Coronary artery (tissue), 2 donors: ENCODE results near the gene TMEM106B.

Experiments
- DNase-seq: peaks from one replicate; pipeline ENCODE4 v3.0.0-alpha.2; 2017; ENCODE audit warnings: low spot score
- H3K27ac ChIP-seq, 2 donors: fragments of 200-600 bp; sonication (generic); one replicate each; pipeline ENCODE4 v1.5.1; 2016 to 2019
- H3K4me3 ChIP-seq: fragments of 200-600 bp; sonication (generic); 2 replicates; pipeline ENCODE4 v1.5.1; 2016; ENCODE audit warnings: mild to moderate bottlenecking, moderate library complexity
- TF ChIP-seq, protein P1 (sequence below): fragments of 200-600 bp; sonication (generic); IDR thresholded peaks from one replicate; pipeline ENCODE4 v1.5.1; 2019; ENCODE audit warnings: antibody characterized with exemption

The TMEM106B gene

GRCh38 chr7:12194426-12194825 lies 16.7 kb upstream of the TMEM106B start:
- no peak overlapping the region for H3K27ac ChIP-seq
- TF ChIP-seq, protein P1, sequence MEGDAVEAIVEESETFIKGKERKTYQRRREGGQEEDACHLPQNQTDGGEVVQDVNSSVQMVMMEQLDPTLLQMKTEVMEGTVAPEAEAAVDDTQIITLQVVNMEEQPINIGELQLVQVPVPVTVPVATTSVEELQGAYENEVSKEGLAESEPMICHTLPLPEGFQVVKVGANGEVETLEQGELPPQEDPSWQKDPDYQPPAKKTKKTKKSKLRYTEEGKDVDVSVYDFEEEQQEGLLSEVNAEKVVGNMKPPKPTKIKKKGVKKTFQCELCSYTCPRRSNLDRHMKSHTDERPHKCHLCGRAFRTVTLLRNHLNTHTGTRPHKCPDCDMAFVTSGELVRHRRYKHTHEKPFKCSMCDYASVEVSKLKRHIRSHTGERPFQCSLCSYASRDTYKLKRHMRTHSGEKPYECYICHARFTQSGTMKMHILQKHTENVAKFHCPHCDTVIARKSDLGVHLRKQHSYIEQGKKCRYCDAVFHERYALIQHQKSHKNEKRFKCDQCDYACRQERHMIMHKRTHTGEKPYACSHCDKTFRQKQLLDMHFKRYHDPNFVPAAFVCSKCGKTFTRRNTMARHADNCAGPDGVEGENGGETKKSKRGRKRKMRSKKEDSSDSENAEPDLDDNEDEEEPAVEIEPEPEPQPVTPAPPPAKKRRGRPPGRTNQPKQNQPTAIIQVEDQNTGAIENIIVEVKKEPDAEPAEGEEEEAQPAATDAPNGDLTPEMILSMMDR: no peak
- H3K4me3 ChIP-seq: no peak overlapping the region
- no peak for DNase-seq

- no peak overlapping the region for H3K27ac ChIP-seq
- no peak for DNase-seq
- TF ChIP-seq, protein P1: no peak
- H3K4me3 ChIP-seq: no peak overlapping the region
Measured at GRCh38 chr7:12196386-12196785, 14.7 kb upstream of the TMEM106B start.

GRCh38 chr7:12199363-12199762 lies 11.7 kb upstream of the TMEM106B start:
- Histone ChIP-seq H3K4me3 (no peak overlapping the region), H3K27ac (no peak overlapping the region)
- no peak for DNase-seq
- TF ChIP-seq, protein P1: no peak

- TF ChIP-seq, protein P1: no peak
- DNase-seq: no peak
- Histone ChIP-seq H3K4me3 (no peak overlapping the region), H3K27ac (no peak overlapping the region)
Measured at GRCh38 chr7:12207046-12207445, 4.0 kb upstream of the TMEM106B start.

DNA sequence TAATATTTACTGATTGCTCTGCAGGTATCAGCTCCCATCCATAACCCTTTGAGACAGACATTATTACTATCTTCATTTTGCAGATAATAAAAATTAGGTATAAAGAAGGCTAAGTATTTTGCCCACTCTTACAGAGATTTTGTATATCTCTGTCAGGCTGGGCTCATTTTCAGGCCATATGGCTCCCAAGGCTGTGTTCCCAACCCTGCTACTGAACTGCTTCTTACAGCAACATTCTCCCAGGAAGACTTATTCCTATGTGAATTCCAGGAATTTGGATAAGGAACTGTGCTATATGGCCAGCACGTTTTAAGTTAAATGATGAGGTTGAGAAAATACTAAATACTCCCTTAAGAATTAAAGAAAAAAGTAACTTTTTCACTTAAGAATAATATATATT lies 1.9 kb upstream of the TMEM106B start:
- no peak for DNase-seq
- Histone ChIP-seq H3K27ac (no peak overlapping the region), H3K4me3 (no peak overlapping the region)
- TF ChIP-seq, protein P1: no peak

DNA sequence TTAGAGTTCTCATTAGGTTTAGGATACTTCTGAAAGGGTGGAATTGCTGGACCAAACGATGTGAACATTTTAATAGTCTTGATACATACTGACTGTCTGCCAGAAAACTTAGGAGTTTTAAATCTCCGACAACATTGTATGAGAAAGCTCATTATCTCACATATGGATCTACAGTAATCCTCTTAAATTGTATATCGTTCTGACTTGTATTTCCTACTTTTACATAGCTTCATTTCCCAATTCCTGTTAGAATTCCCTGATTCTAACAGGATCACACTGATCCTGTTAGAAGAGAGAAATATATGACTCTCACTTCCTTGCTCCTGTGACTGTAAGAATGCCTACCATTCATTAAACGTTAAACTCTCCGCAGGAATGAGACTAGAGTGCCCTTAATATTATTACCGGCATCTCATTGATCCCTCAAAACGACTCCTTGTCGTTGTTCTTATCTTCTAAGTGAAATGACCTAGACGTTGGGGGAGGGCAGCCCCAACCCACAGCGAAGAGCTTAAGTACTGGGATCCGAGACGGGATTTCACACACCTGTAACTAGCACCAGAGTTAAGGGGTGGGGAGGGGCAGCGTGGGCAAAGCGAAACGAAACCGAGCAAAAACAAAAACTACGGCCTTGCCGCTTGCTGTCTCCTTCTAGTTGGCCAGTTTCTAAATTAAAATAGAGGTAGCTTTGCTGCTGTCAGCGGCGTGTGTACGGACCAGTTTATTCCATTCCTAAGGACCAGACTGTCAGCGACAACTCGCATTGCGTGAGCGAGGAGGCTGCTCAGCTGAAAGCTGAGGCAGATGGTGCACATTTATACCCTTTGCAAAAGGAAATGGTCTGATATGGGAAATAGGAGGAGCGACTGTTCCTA lies 678 bp upstream of the TMEM106B start:
- peak overlapping the region; percentile 89 for H3K4me3 ChIP-seq
- DNase-seq: no peak
- TF ChIP-seq, protein P1: no peak
- peak overlapping the region; percentile 87 to 91 for H3K27ac ChIP-seq
